Endothelial cell of umbilical vein (primary cell): Measurements from ENCODE around the gene HOXA4. TPM values are rescaled to one million over a fixed set of nuclear protein-coding genes. Genes with fewer than 3 reads are reported as not detected.

Source experiments
- BruUV-seq: library from RNA; stranded (reverse); fragments of 400-500 nt; replicated peaks from 2 replicates; lab custom pipeline; 2021; lab: Mats Ljungman, UMichigan
- CTCF ChIA-PET: fragments of 300-600, 350-600 bp; sonication (Branson Sonifier 250); formaldehyde crosslinking; loops from one replicate; lab custom pipeline; 2021; ENCODE audit warnings: antibody characterized with exemption, inconsistent platforms; lab: Charles Lee
- POLR2A ChIA-PET: fragments of 300-600, 350-600 bp; sonication (Branson Sonifier 250); formaldehyde crosslinking; loops from one replicate; lab custom pipeline; 2021; ENCODE audit warnings: antibody characterized with exemption, inconsistent platforms; lab: Charles Lee
- DNase-seq: peaks from one replicate; pipeline ENCODE4 v3.0.0-alpha.2; 2011; ENCODE audit warnings: low read depth, low spot score
- FAIRE-seq: peaks from 2 replicates; lab custom pipeline; 2011; peaks lifted over from hg19 to GRCh38; lab: Jason Lieb, UNC
- H2AFZ ChIP-seq: 2 replicates; pipeline ENCODE4 v1.6.0; 2012; ENCODE audit warnings: low read depth, low read length, control low read depth, inconsistent platforms
- H3K27ac ChIP-seq: 2 replicates; pipeline ENCODE4 v1.5.1; 2011; ENCODE audit warnings: low read depth, mild to moderate bottlenecking, control low read depth, low read length, moderate library complexity; ENCODE audit not compliant: insufficient read depth
- H3K27me3 ChIP-seq, 2 experiments: 2 replicates each; pipeline versions ENCODE4 v1.6.0 to v1.6.1; 2011; ENCODE audit warnings: low read length in 2 of 2, mixed read lengths in 1 of 2; ENCODE audit not compliant: control insufficient read depth in 2 of 2, insufficient read depth in 2 of 2
- H3K36me3 ChIP-seq, 2 experiments: 2 replicates in 1 of 2; 3 replicates in 1 of 2; pipeline ENCODE4 v1.5.1; 2011; ENCODE audit warnings: low read length in 2 of 2, mild to moderate bottlenecking in 1 of 2, moderate library complexity in 1 of 2; ENCODE audit not compliant: control insufficient read depth in 2 of 2, insufficient read depth in 2 of 2; ENCODE audit errors: extremely low read depth in 1 of 2
- H3K4me1 ChIP-seq: 3 replicates; pipeline ENCODE4 v1.5.1; 2011; ENCODE audit warnings: mild to moderate bottlenecking, low read length; ENCODE audit not compliant: control insufficient read depth, insufficient read depth; ENCODE audit errors: extremely low read depth
- H3K4me2 ChIP-seq: 2 replicates; pipeline ENCODE4 v1.6.1; 2011; ENCODE audit warnings: low read length, control low read depth, mixed read lengths; ENCODE audit not compliant: insufficient read depth
- H3K4me3 ChIP-seq, 3 experiments: fragments of 200-600 bp in 1 of 3; sonication (generic), shearing (Covaris generic) in 1 of 3; replicated peaks in 1 of 3; 2 replicates each; pipeline ENCODE4 v1.5.1; 2011 to 2016; ENCODE audit warnings: control low read depth in 3 of 3, low read length in 3 of 3, mild to moderate bottlenecking in 2 of 3, inconsistent platforms in 1 of 3, low read depth in 1 of 3, moderate library complexity in 1 of 3; ENCODE audit not compliant: insufficient read depth in 1 of 3
- H3K79me2 ChIP-seq: 2 replicates; pipeline ENCODE4 v1.6.0; 2012; ENCODE audit warnings: low read length, inconsistent platforms; ENCODE audit not compliant: control insufficient read depth, insufficient read depth
- H3K9ac ChIP-seq: replicated peaks from 2 replicates; pipeline ENCODE3; 2011; ENCODE audit warnings: low read length, control low read depth; ENCODE audit not compliant: insufficient read depth; ENCODE audit errors: extremely low read depth
- H3K9me1 ChIP-seq: replicated peaks from 3 replicates; pipeline ENCODE4 v1.6.0; 2011; ENCODE audit warnings: mild to moderate bottlenecking, low read length; ENCODE audit not compliant: control insufficient read depth, insufficient read depth; ENCODE audit errors: extremely low read depth
- H3K9me3 ChIP-seq: replicated peaks from 2 replicates; pipeline ENCODE4 v1.5.1; 2012; ENCODE audit warnings: low read length, inconsistent platforms; ENCODE audit not compliant: control insufficient read depth, insufficient read depth
- H4K20me1 ChIP-seq: replicated peaks from 2 replicates; pipeline ENCODE3; 2011; ENCODE audit warnings: mild to moderate bottlenecking, low read length; ENCODE audit not compliant: control insufficient read depth, insufficient read depth; ENCODE audit errors: extremely low read depth
- CTCF ChIP-seq, 2 donors: IDR thresholded peaks; 1 replicate in 1 of 2; 2 replicates in 1 of 2; pipeline ENCODE4 v1.5.1; 2011; ENCODE audit warnings: low read length in 2 of 2, mild to moderate bottlenecking in 2 of 2, moderate library complexity in 2 of 2, control low read depth in 1 of 2, inconsistent platforms in 1 of 2, low read depth in 1 of 2; ENCODE audit not compliant: insufficient read depth in 1 of 2; ENCODE audit errors: extremely low read depth in 1 of 2
- POLR2AphosphoS5 ChIP-seq: IDR thresholded peaks from 2 replicates; pipeline ENCODE4 v1.6.1; 2012; ENCODE audit warnings: low read depth, mild to moderate bottlenecking, control low read depth, low read length, moderate library complexity; ENCODE audit not compliant: insufficient read depth
- dilution Hi-C: fragments of 300-500 bp; cut with MboI; formaldehyde crosslinking; loops from one replicate; pipeline ENCODE4 v1.15.0; 2019; ENCODE audit warnings: low sequenced_read_pairs; ENCODE audit not compliant: extremely low pct_ligation_motif_present
- intact Hi-C: fragments of 100-400 bp; cut with micrococcal nuclease; formaldehyde crosslinking; loops from one replicate; pipeline ENCODE4 v1.10.0; 2022
- polyA plus RNA-seq, 4 experiments: library from polyadenylated mRNA; depleted of rRNA in 3 of 4; stranded (reverse) in 3 of 4; unstranded in 1 of 4; fragments of >200 nt; gene quantifications; 2 replicates each; pipeline versions ENCODE4 v1.2.1 to v1.2.3, GENCODE V29; 2011 to 2012; ENCODE audit warnings: missing spikeins in 1 of 4
- total RNA-seq: library from RNA; stranded (reverse); gene quantifications from 2 replicates; pipeline ENCODE4 v1.2.3, GENCODE V29; 2021

Gene HOXA4
- total and polyA plus RNA-seq, 2 donors (not counting 3 experiments of a cell fraction or from before 2014, with no cell fraction given): 4.9 to 8.1 TPM

- Histone ChIP-seq H3K9me3 (no peaks in the 10 kb centered on the region), H3K9me1 (no peaks in the 10 kb centered on the region), H3K79me2 (peaks cover 98% of the 10 kb centered on the region), H3K4me1 (peaks cover 71% of the 10 kb centered on the region), H3K36me3 (peaks cover 0 to 12% of the 10 kb centered on the region in 2 experiments), H4K20me1 (no peaks in the 10 kb centered on the region), H3K27me3 (no peaks in the 10 kb centered on the region), H3K9ac (peak overlapping the region; percentile 65), H3K4me3 (peak overlapping the region; percentile 54 to 85 (median 55)), H3K4me2 (peak overlapping the region; percentile 78), H3K27ac (peak overlapping the region; percentile 67), H2AFZ (no peak overlapping the region)
- FAIRE-seq (peak; percentile 93), DNase-seq (peak; percentile 74)
- intact Hi-C loops (no loop called here), dilution Hi-C loops (no loop called here)
- ChIA-PET POLR2A (interaction anchor here (0.6 to 1.3 kb wide), 5 partner anchors 10 to 947 kb away, joined by 3 to 8 read pairs (median 3); partner anchors contain the start of gene CBX3), CTCF (interaction anchor here (0.9 to 5.6 kb wide), 11 partner anchors 9 to 779 kb away, joined by 3 to 83 read pairs (median 6); partner anchors contain the start of gene HOXA9)
- TF ChIP-seq POLR2AphosphoS5 (no peak), CTCF (IDR thresholded peaks at IDR 0.05; ENCODE audit: extremely low read depth in 1 of 2, insufficient read depth in 1 of 2, low read depth in 1 of 2, low read length in 2 of 2) (no peak)
- BruUV-seq: no TSS peak
Observed at GRCh38 chr7:27148756-27149641, 18.4 kb upstream of the HOXA4 start.
